SK-N-SH (cell line): ENCODE data around the gene ROR2. TPM values are rescaled to one million over a fixed set of nuclear protein-coding genes. Genes with fewer than 3 reads are reported as not detected.

ENCODE experiments used
- CTCF ChIA-PET: fragments of 300-600, 350-600 bp; formaldehyde crosslinking; extraction: SDS; loops from one replicate; lab custom pipeline; 2021; lab: Yijun Ruan, JAX
- POLR2A ChIA-PET: fragments of 350-600 bp; sonication (Branson Sonifier 250); formaldehyde crosslinking; extraction: SDS; loops from one replicate; lab custom pipeline; 2020; ENCODE audit warnings: antibody characterized with exemption, inconsistent platforms; lab: Yijun Ruan, JAX
- DNase-seq: peaks from one replicate; pipeline ENCODE4 v3.0.0; 2012
- H2AFZ ChIP-seq: fragments of 200-600 bp; sonication (generic); 2 replicates; pipeline ENCODE4 v1.8.1; 2016; ENCODE audit warnings: antibody characterized with exemption, mild to moderate bottlenecking, low read depth
- H3F3A ChIP-seq: fragments of 200-600 bp; sonication (generic); replicated peaks from 2 replicates; pipeline ENCODE3; 2016; ENCODE audit warnings: antibody characterized with exemption, mild to moderate bottlenecking; ENCODE audit not compliant: insufficient read depth
- H3K27ac ChIP-seq, 2 experiments: fragments of 200-500 bp in 1 of 2; fragments of 200-600 bp in 1 of 2; sonication (Bioruptor generic) in 1 of 2; sonication (generic), shearing (Covaris generic) in 1 of 2; 2 replicates each; pipeline versions ENCODE4 v1.5.1 to v1.6.1; 2014 to 2016; ENCODE audit warnings: low read depth in 2 of 2, inconsistent platforms in 1 of 2, low read length in 1 of 2, mild to moderate bottlenecking in 1 of 2, mixed read lengths in 1 of 2
- H3K27me3 ChIP-seq: fragments of 200-600 bp; sonication (generic), shearing (Covaris generic); 2 replicates; pipeline ENCODE4 v1.6.1; 2016; ENCODE audit warnings: mixed run types; ENCODE audit not compliant: insufficient read depth
- H3K36me3 ChIP-seq, 2 experiments: fragments of 200-500 bp in 1 of 2; fragments of 200-600 bp in 1 of 2; sonication (Bioruptor generic) in 1 of 2; sonication (generic) in 1 of 2; replicated peaks in 1 of 2; 2 replicates each; pipeline versions ENCODE3 to v1.5.1; 2014 to 2016; ENCODE audit warnings: low read length in 1 of 2, mild to moderate bottlenecking in 1 of 2; ENCODE audit not compliant: insufficient read depth in 2 of 2, control insufficient read depth in 1 of 2
- H3K4me1 ChIP-seq, 2 experiments: fragments of 200-500 bp in 1 of 2; fragments of 200-600 bp in 1 of 2; sonication (Bioruptor generic) in 1 of 2; sonication (generic), shearing (Covaris generic) in 1 of 2; 2 replicates each; pipeline versions ENCODE4 v1.5.1 to v1.6.1; 2014 to 2016; ENCODE audit warnings: low read depth in 1 of 2, low read length in 1 of 2, mixed run types in 1 of 2; ENCODE audit not compliant: insufficient read depth in 2 of 2, control insufficient read depth in 1 of 2
- H3K4me2 ChIP-seq: fragments of 200-600 bp; sonication (generic), shearing (Covaris generic); 2 replicates; pipeline ENCODE4 v1.6.1; 2017; ENCODE audit warnings: mixed run types
- H3K4me3 ChIP-seq, 2 experiments: fragments of 200-500 bp in 1 of 2; fragments of 200-600 bp in 1 of 2; sonication (Bioruptor generic) in 1 of 2; sonication (generic), shearing (Covaris generic) in 1 of 2; 2 replicates each; pipeline versions ENCODE4 v1.5.1 to v1.8.1; 2014 to 2016; ENCODE audit warnings: low read depth in 2 of 2, inconsistent platforms in 1 of 2, low read length in 1 of 2, mild to moderate bottlenecking in 1 of 2, mixed read lengths in 1 of 2, moderate library complexity in 1 of 2
- H3K79me2 ChIP-seq: fragments of 200-600 bp; sonication (generic); 2 replicates; pipeline ENCODE4 v1.8.1; 2017; ENCODE audit warnings: mild to moderate bottlenecking; ENCODE audit not compliant: insufficient read depth
- H3K9ac ChIP-seq: fragments of 200-600 bp; sonication (generic); 2 replicates; pipeline ENCODE4 v1.6.1; 2017; ENCODE audit warnings: mixed run types
- H3K9me2 ChIP-seq: fragments of 200-600 bp; sonication (generic); 2 replicates; pipeline ENCODE4 v1.6.1; 2017; ENCODE audit warnings: mixed run types
- H3K9me3 ChIP-seq: fragments of 200-600 bp; sonication (generic); 2 replicates; pipeline ENCODE4 v1.6.1; 2017; ENCODE audit warnings: mixed run types, mild to moderate bottlenecking, moderate library complexity
- H4K20me1 ChIP-seq: fragments of 200-600 bp; sonication (generic); 2 replicates; pipeline ENCODE4 v1.6.1; 2017; ENCODE audit warnings: mild to moderate bottlenecking, mixed run types; ENCODE audit not compliant: insufficient read depth
- EZH2phosphoT487 ChIP-seq: fragments of 200-600 bp; sonication (generic); IDR thresholded peaks from 2 replicates; pipeline ENCODE4 v1.6.1; 2017; ENCODE audit warnings: low read depth, mixed run types, mild to moderate bottlenecking, antibody characterized with exemption, moderate library complexity, borderline replicate concordance
- FOXM1 ChIP-seq: IDR thresholded peaks from 2 replicates; pipeline ENCODE4 v1.4.0; 2012; ENCODE audit warnings: low read depth, mild to moderate bottlenecking
- MEF2A ChIP-seq: IDR thresholded peaks from 2 replicates; pipeline ENCODE4 v1.4.0; 2012; ENCODE audit warnings: low read depth, borderline replicate concordance
- POLR2AphosphoS5 ChIP-seq: IDR thresholded peaks from 2 replicates; pipeline ENCODE4 v1.6.1; 2012; ENCODE audit warnings: low read depth, low read length
- WGBS: methylation state at CpG from one replicate; pipeline ENCODE4 v1.1.6; 2017; ENCODE audit warnings: low lambda C conversion rate; 5-methylcytosine and 5-hydroxymethylcytosine counted together
- polyA plus RNA-seq, 3 experiments: library from polyadenylated mRNA; depleted of rRNA; stranded (reverse); fragments of >200 nt; gene quantifications; 2 replicates each; pipeline ENCODE4 v1.2.3, GENCODE V29; 2012
- TF ChIP-seq, protein P1 (sequence below): IDR thresholded peaks from 2 replicates; pipeline ENCODE4 v1.4.0; 2012; ENCODE audit warnings: low read depth
- TF ChIP-seq, protein P2 (sequence below): fragments of 200-600 bp; sonication (generic); IDR thresholded peaks from 2 replicates; pipeline ENCODE4 v1.6.1; 2017; ENCODE audit warnings: antibody characterized with exemption, mild to moderate bottlenecking, moderate library complexity
- TF ChIP-seq, protein P3 (sequence below): fragments of 150-350 bp; IDR thresholded peaks from 2 replicates; pipeline ENCODE4 v1.6.1; 2016; ENCODE audit warnings: mild to moderate bottlenecking, low read depth, low read length

The ROR2 gene
- polyA plus RNA-seq, 1 of the 3 experiments (the other 2 are of a cell fraction) = 0.43 TPM

DNA sequence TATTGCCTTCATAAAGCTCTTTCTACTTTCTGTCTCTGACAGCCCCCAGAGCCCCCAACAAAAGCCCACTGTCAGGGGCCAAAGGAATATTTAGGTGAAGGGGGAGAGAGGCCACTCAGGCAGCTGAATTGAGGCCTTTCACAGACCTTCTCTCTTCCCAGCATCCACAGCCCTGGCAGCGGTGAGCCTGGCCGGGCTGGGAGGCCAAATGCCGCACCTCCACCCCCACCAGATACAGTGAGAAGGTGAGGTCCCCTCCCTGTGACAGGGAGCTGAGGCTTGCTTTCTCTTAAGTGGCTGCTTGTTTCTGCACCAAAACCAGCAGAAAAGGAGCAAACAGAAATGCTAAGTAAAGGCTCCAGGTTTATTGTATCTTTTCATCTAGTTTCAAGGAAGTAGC, 168.1 kb downstream of the ROR2 start:
- Histone ChIP-seq H3K9me3 (no peaks in the 10 kb centered on the region), H3F3A (no peaks in the 10 kb centered on the region), H3K4me2 (no peak overlapping the region), H4K20me1 (no peaks in the 10 kb centered on the region), H3K27ac (no peak overlapping the region), H3K9ac (no peak overlapping the region), H2AFZ (no peak overlapping the region), H3K4me1 (peaks cover 0 to 3% of the 10 kb centered on the region in 2 experiments; a peak in 1 of 4 replicates), H3K27me3 (0 out of 2 replicates have a peak, but pooled peaks cover 5% of the 10 kb centered on the region), H3K36me3 (no peaks in the 10 kb centered on the region), H3K4me3 (no peak overlapping the region), H3K79me2 (no peaks in the 10 kb centered on the region), H3K9me2 (no peaks in the 10 kb centered on the region)
- ChIA-PET POLR2A (no interaction called here), CTCF (interaction anchor here (1.2 to 30.4 kb wide), 2 partner anchors 11 to 170 kb away, joined by 3 to 495 read pairs; partner anchors contain the start of gene ROR2)
- WGBS = 40% methylated on average over 2 of the region's 3 CpGs
- TF ChIP-seq, protein P1, sequence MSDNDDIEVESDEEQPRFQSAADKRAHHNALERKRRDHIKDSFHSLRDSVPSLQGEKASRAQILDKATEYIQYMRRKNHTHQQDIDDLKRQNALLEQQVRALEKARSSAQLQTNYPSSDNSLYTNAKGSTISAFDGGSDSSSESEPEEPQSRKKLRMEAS = no peak
- TF ChIP-seq EZH2phosphoT487 = no peak
- DNase-seq = no peak

DNA sequence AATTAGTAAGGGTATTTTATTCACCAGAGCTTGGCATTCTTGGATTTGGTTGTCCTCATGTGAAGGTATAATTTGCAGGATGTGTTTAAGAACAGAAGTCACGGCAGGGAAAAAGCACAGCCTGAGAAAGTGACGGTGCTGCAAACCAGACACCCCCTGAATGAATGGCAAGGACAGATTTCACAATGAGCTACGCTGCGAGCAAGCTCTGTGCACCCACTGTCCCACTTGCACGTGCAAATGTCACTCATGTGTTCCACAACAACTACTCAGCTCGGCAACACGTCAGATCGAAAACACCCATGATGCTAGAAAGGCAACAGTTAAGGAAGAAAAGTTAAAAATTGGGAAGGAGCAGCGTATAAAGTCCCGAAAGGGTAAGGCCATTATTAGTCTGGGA, 168.9 kb downstream of the ROR2 start:
- Histone ChIP-seq H3K27me3 (peaks cover 7% of the 10 kb centered on the region; the same call in 1 of the 2 replicates), H4K20me1 (no peaks in the 10 kb centered on the region), H3K9me3 (no peaks in the 10 kb centered on the region), H3K36me3 (no peaks in the 10 kb centered on the region), H3K4me2 (no peak overlapping the region), H3K9ac (no peak overlapping the region), H3K4me3 (no peak overlapping the region), H3K9me2 (no peaks in the 10 kb centered on the region), H2AFZ (no peak overlapping the region)
- ChIA-PET POLR2A (no interaction called here), CTCF (interaction anchor here (1.7 to 30.4 kb wide), 2 partner anchors 14 to 171 kb away, joined by 5 to 495 read pairs; partner anchors contain the start of gene ROR2)
- no peak for DNase-seq
- TF ChIP-seq, protein P2, sequence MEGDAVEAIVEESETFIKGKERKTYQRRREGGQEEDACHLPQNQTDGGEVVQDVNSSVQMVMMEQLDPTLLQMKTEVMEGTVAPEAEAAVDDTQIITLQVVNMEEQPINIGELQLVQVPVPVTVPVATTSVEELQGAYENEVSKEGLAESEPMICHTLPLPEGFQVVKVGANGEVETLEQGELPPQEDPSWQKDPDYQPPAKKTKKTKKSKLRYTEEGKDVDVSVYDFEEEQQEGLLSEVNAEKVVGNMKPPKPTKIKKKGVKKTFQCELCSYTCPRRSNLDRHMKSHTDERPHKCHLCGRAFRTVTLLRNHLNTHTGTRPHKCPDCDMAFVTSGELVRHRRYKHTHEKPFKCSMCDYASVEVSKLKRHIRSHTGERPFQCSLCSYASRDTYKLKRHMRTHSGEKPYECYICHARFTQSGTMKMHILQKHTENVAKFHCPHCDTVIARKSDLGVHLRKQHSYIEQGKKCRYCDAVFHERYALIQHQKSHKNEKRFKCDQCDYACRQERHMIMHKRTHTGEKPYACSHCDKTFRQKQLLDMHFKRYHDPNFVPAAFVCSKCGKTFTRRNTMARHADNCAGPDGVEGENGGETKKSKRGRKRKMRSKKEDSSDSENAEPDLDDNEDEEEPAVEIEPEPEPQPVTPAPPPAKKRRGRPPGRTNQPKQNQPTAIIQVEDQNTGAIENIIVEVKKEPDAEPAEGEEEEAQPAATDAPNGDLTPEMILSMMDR = no peak
- TF ChIP-seq FOXM1 (no peak), EZH2phosphoT487 (no peak), POLR2AphosphoS5 (no peak), MEF2A (no peak)
- TF ChIP-seq, protein P3, sequence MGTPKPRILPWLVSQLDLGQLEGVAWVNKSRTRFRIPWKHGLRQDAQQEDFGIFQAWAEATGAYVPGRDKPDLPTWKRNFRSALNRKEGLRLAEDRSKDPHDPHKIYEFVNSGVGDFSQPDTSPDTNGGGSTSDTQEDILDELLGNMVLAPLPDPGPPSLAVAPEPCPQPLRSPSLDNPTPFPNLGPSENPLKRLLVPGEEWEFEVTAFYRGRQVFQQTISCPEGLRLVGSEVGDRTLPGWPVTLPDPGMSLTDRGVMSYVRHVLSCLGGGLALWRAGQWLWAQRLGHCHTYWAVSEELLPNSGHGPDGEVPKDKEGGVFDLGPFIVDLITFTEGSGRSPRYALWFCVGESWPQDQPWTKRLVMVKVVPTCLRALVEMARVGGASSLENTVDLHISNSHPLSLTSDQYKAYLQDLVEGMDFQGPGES = no peak
- TF ChIP-seq, all 33 proteins: peak for 0
- H3K79me2 ChIP-seq = no peaks in the 10 kb centered on the region
- no peak overlapping the region for H3K27ac ChIP-seq
- H3K4me1 ChIP-seq = peaks cover 0 to 3% of the 10 kb centered on the region in 2 experiments; a peak in 1 of 4 replicates
- H3F3A ChIP-seq = no peaks in the 10 kb centered on the region
- WGBS = 66% methylated on average over 10 of the region's 10 CpGs
